PC-9 (cell line): ENCODE measurements around the gene SCRN1.

Source experiments
- EZH2 ChIP-seq: fragments of 200-600 bp; sonication (generic); IDR thresholded peaks from 2 replicates; pipeline ENCODE4 v1.8.0; 2017; ENCODE audit warnings: antibody characterized with exemption, low read depth
- TF ChIP-seq, protein P1 (sequence below): fragments of 200-600 bp; sonication (generic); conservative IDR thresholded peaks from 2 replicates; pipeline ENCODE4 v1.6.1; 2017; ENCODE audit warnings: mixed run types, antibody characterized with exemption, mild to moderate bottlenecking, moderate library complexity

DNA sequence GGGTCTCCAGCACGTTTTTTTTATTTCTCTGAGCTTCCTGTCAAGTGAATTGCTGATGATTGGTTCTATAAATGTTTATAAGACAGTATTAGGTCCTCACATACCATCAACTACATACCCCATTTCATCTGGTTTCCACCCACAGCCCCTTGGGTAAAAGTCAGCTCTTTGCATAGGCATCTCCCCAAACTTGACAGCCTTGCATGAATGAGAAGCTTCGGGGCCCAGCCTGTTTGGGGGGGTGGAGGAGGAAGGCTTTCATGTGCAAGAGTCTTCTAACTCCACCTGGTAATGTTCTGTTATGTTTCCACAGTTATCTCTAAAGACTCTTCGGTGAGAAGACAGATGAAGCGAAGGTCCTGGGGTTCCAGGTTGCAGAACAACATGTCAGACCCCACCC is 75.4 kb downstream of the SCRN1 start:
- TF ChIP-seq, protein P1, sequence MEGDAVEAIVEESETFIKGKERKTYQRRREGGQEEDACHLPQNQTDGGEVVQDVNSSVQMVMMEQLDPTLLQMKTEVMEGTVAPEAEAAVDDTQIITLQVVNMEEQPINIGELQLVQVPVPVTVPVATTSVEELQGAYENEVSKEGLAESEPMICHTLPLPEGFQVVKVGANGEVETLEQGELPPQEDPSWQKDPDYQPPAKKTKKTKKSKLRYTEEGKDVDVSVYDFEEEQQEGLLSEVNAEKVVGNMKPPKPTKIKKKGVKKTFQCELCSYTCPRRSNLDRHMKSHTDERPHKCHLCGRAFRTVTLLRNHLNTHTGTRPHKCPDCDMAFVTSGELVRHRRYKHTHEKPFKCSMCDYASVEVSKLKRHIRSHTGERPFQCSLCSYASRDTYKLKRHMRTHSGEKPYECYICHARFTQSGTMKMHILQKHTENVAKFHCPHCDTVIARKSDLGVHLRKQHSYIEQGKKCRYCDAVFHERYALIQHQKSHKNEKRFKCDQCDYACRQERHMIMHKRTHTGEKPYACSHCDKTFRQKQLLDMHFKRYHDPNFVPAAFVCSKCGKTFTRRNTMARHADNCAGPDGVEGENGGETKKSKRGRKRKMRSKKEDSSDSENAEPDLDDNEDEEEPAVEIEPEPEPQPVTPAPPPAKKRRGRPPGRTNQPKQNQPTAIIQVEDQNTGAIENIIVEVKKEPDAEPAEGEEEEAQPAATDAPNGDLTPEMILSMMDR = no peak
- no peak for TF ChIP-seq EZH2
